ENCODE results near the gene DRC7. TPM values are rescaled to one million over a fixed set of nuclear protein-coding genes. Genes with fewer than 3 reads are reported as not detected.
"Not testable (repeated sequence)": the region's sequence is repeated elsewhere in the genome, so short reads cannot be mapped to it uniquely, and the experiment has no call there.

The DRC7 gene
- total and polyA plus RNA-seq, 2 experiments from 2014 or later: not detected

GRCh38 chr16:57745768-57746167, 51.2 kb downstream of the DRC7 start:
- Histone ChIP-seq H3K9ac (no peak overlapping the region), H3K4me3 (no peak overlapping the region), H3K27ac (no peak overlapping the region), H2AFZ (no peak overlapping the region), H4K20me1 (ENCODE audit: insufficient read depth) (no peaks in the 10 kb centered on the region), H3K4me1 (ENCODE audit: insufficient read depth) (no peaks in the 10 kb centered on the region), H3K4me2 (ENCODE audit: unreplicated experiment) (no peak overlapping the region), H3K9me3 (ENCODE audit: low read depth) (no peaks in the 10 kb centered on the region), H3K36me3 (ENCODE audit: low read depth) (no peaks in the 10 kb centered on the region; the same call in 1 of the 2 replicates), H3K79me2 (ENCODE audit: insufficient read depth) (no peaks in the 10 kb centered on the region), H3F3A (ENCODE audit: insufficient read depth) (no peaks in the 10 kb centered on the region), H3K27me3 (replicated peaks; ENCODE audit: insufficient read depth) (no peaks in the 10 kb centered on the region), H3K9me2 (ENCODE audit: insufficient read depth) (no peaks in the 10 kb centered on the region)
- DNase-seq: no peak
- WGBS, 2 experiments (ENCODE audit: low coverage in 1 of 2, low lambda C conversion rate in 2 of 2, missing lambda C conversion rate in 2 of 2): 93 to 98% methylated on average over 3 of the region's 3 CpGs
- no peak for TF ChIP-seq EZH2phosphoT487 (IDR thresholded peaks at IDR 0.05; ENCODE audit: insufficient read depth, low read depth)
- TF ChIP-seq EZH2 (IDR thresholded peaks at IDR 0.05; ENCODE audit: insufficient read depth, poor library complexity, severe bottlenecking): no peak
- in situ Hi-C loops (cut with MboI): no loop called here

- DNase-seq; H3K4me2 ChIP-seq (ENCODE audit: unreplicated experiment); H3K4me1 ChIP-seq (ENCODE audit: insufficient read depth); in situ Hi-C loops (cut with MboI); H3K27ac ChIP-seq; H3K79me2 ChIP-seq (ENCODE audit: insufficient read depth); H4K20me1 ChIP-seq (ENCODE audit: insufficient read depth); H3K27me3 ChIP-seq (replicated peaks; ENCODE audit: insufficient read depth); H3K9me2 ChIP-seq (ENCODE audit: insufficient read depth); H3K9ac ChIP-seq; H2AFZ ChIP-seq; H3K36me3 ChIP-seq (ENCODE audit: low read depth); H3F3A ChIP-seq (ENCODE audit: insufficient read depth); H3K9me3 ChIP-seq (ENCODE audit: low read depth); H3K4me3 ChIP-seq: not testable (repeated sequence)
- 77 to 87% methylated on average over 7 of the region's 7 CpGs for WGBS, 2 experiments (ENCODE audit: low coverage in 1 of 2, low lambda C conversion rate in 2 of 2, missing lambda C conversion rate in 2 of 2)
These were observed 51.7 kb downstream of the DRC7 start for GRCh38 chr16:57746316-57746715.

GRCh38 chr16:57747091-57747490, 52.5 kb downstream of the DRC7 start:
- Histone ChIP-seq H3K9me2 (ENCODE audit: insufficient read depth) (no peaks in the 10 kb centered on the region), H3K4me1 (ENCODE audit: insufficient read depth) (no peaks in the 10 kb centered on the region), H3F3A (ENCODE audit: insufficient read depth) (no peaks in the 10 kb centered on the region), H3K9me3 (ENCODE audit: low read depth) (no peaks in the 10 kb centered on the region), H3K79me2 (ENCODE audit: insufficient read depth) (no peaks in the 10 kb centered on the region), H3K4me2 (ENCODE audit: unreplicated experiment) (no peak overlapping the region), H3K9ac (no peak overlapping the region), H4K20me1 (ENCODE audit: insufficient read depth) (no peaks in the 10 kb centered on the region), H2AFZ (no peak overlapping the region), H3K36me3 (ENCODE audit: low read depth) (no peaks in the 10 kb centered on the region; the same call in 1 of the 2 replicates), H3K27me3 (replicated peaks; ENCODE audit: insufficient read depth) (no peaks in the 10 kb centered on the region), H3K27ac (no peak overlapping the region), H3K4me3 (no peak overlapping the region)
- 93 to 98% methylated on average over 7 of the region's 7 CpGs for WGBS, 2 experiments (ENCODE audit: low coverage in 1 of 2, low lambda C conversion rate in 2 of 2, missing lambda C conversion rate in 2 of 2)
- TF ChIP-seq EZH2 (IDR thresholded peaks at IDR 0.05; ENCODE audit: insufficient read depth, poor library complexity, severe bottlenecking) (no peak), EZH2phosphoT487 (IDR thresholded peaks at IDR 0.05; ENCODE audit: insufficient read depth, low read depth) (no peak)
- DNase-seq: no peak
- in situ Hi-C loops (cut with MboI): no loop called here

- Histone ChIP-seq H3K9ac (no peak overlapping the region), H3K4me2 (ENCODE audit: unreplicated experiment) (no peak overlapping the region), H3K79me2 (ENCODE audit: insufficient read depth) (no peaks in the 10 kb centered on the region), H3K4me1 (ENCODE audit: insufficient read depth) (no peaks in the 10 kb centered on the region), H3K4me3 (no peak overlapping the region), H3K27me3 (replicated peaks; ENCODE audit: insufficient read depth) (no peaks in the 10 kb centered on the region), H3K9me2 (ENCODE audit: insufficient read depth) (no peaks in the 10 kb centered on the region), H3K9me3 (ENCODE audit: low read depth) (no peaks in the 10 kb centered on the region), H3K27ac (no peak overlapping the region), H2AFZ (no peak overlapping the region), H3K36me3 (ENCODE audit: low read depth) (no peaks in the 10 kb centered on the region; the same call in 1 of the 2 replicates), H3F3A (ENCODE audit: insufficient read depth) (no peaks in the 10 kb centered on the region), H4K20me1 (ENCODE audit: insufficient read depth) (no peaks in the 10 kb centered on the region)
- 94 to 99% methylated on average over 11 to 12 of the region's 12 CpGs for WGBS, 2 experiments (ENCODE audit: low coverage in 1 of 2, low lambda C conversion rate in 2 of 2, missing lambda C conversion rate in 2 of 2)
- DNase-seq: no peak
- in situ Hi-C loops (cut with MboI): no loop called here
- no peak for TF ChIP-seq EZH2 (IDR thresholded peaks at IDR 0.05; ENCODE audit: insufficient read depth, poor library complexity, severe bottlenecking)
- TF ChIP-seq EZH2phosphoT487 (IDR thresholded peaks at IDR 0.05; ENCODE audit: insufficient read depth, low read depth): no peak
These were observed 52.9 kb downstream of the DRC7 start for GRCh38 chr16:57747496-57747895.

- in situ Hi-C loops (cut with MboI): no loop called here
- H3K27ac ChIP-seq: no peak overlapping the region
These were observed 53.4 kb downstream of the DRC7 start for GRCh38 chr16:57747996-57748395.

More at GRCh38 chr16:57747996-57748395, 53.4 kb downstream of the DRC7 start:
- Histone ChIP-seq H3K36me3 (ENCODE audit: low read depth) (no peaks in the 10 kb centered on the region; the same call in 1 of the 2 replicates), H3K9me2 (ENCODE audit: insufficient read depth) (no peaks in the 10 kb centered on the region), H3K9me3 (ENCODE audit: low read depth) (no peaks in the 10 kb centered on the region), H2AFZ (no peak overlapping the region), H3K27me3 (replicated peaks; ENCODE audit: insufficient read depth) (no peaks in the 10 kb centered on the region), H4K20me1 (ENCODE audit: insufficient read depth) (no peaks in the 10 kb centered on the region), H3K4me1 (ENCODE audit: insufficient read depth) (no peaks in the 10 kb centered on the region), H3K4me3 (no peak overlapping the region), H3K9ac (no peak overlapping the region), H3F3A (ENCODE audit: insufficient read depth) (no peaks in the 10 kb centered on the region), H3K4me2 (ENCODE audit: unreplicated experiment) (no peak overlapping the region), H3K79me2 (ENCODE audit: insufficient read depth) (no peaks in the 10 kb centered on the region)
- WGBS, 2 experiments (ENCODE audit: low coverage in 1 of 2, low lambda C conversion rate in 2 of 2, missing lambda C conversion rate in 2 of 2): 79 to 83% methylated on average over 6 of the region's 6 CpGs
- TF ChIP-seq EZH2 (IDR thresholded peaks at IDR 0.05; ENCODE audit: insufficient read depth, poor library complexity, severe bottlenecking) (no peak), EZH2phosphoT487 (IDR thresholded peaks at IDR 0.05; ENCODE audit: insufficient read depth, low read depth) (no peak)
- no peak for DNase-seq

All from GM23248 (cell line).